Measurements from ENCODE around the gene BCAP29.

The BCAP29 gene

GRCh38 chr7:107668296-107668695, 88.2 kb downstream of the BCAP29 start:
- DNase-seq (ENCODE audit: low read depth), result no peak

All from GM04504 (cell line).